Esophagus squamous epithelium (tissue), 4 donors: ENCODE results near the gene TAOK3.

Source experiments
- CTCF ChIP-seq, 6 experiments: fragments of 450-650 bp in 4 of 6; fragments of 200-600 bp in 2 of 6; sonication (generic) in 2 of 6; IDR thresholded peaks; one replicate each; pipeline ENCODE4 v1.5.1; 2016 to 2019; ENCODE audit warnings: antibody characterized with exemption in 6 of 6, mild to moderate bottlenecking in 4 of 6, moderate library complexity in 4 of 6
- POLR2A ChIP-seq, 4 donors: fragments of 450-650 bp; IDR thresholded peaks; one replicate each; pipeline ENCODE4 v1.6.1; 2017; ENCODE audit warnings: antibody characterized with exemption in 4 of 4, mild to moderate bottlenecking in 4 of 4, moderate library complexity in 3 of 4

GRCh38 chr12:118318744-118319143 lies 54.0 kb downstream of the TAOK3 start:
- TF ChIP-seq CTCF (IDR thresholded peaks at IDR 0.05): no peak
- TF ChIP-seq POLR2A (IDR thresholded peaks at IDR 0.05): no peak
